GM21390 (cell line): ENCODE data around the gene UPK3BL1.
A peak's percentile ranks its signal among the peaks of the same experiment; 100 is the strongest.

Experiments
- ATAC-seq: cut with Tn5 transposase; IDR thresholded peaks from one replicate; pipeline ENCODE4 v1.9.1; 2021; ENCODE audit not compliant: unreplicated experiment

Gene UPK3BL1

DNA sequence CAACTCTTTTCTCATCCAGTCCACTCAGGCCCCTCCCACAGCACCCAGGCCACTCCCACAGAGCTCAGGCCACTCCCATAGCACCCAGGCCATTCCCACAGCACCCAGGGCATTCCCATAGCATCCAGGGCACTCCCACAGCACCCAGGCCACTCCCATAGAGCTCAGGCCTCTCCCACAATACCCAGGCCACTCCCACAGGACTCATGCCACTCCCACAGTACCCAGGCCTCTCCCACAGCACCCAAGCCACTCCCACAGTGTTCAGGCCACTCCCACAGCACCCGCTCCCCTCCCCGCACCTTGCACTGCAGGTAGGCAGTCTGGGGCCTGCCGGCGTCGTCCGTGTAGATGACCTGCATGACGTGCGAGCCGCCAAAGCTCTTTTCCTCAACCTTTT is 52.7 kb downstream of the UPK3BL1 start:
- peak; percentile 44 for ATAC-seq
